GM21737 (cell line): ENCODE measurements around the gene SFTPB.
"Not testable (repeated sequence)": the region's sequence is repeated elsewhere in the genome, so short reads cannot be mapped to it uniquely, and the experiment has no call there.

Source experiments
- ATAC-seq: cut with Tn5 transposase; IDR thresholded peaks from one replicate; pipeline ENCODE4 v1.9.1; 2021; ENCODE audit warnings: mild to moderate bottlenecking, moderate library complexity; ENCODE audit not compliant: unreplicated experiment

SFTPB gene

GRCh38 chr2:85619617-85620016 is 48.4 kb downstream of the SFTPB start:
- ATAC-seq = no peak

DNA sequence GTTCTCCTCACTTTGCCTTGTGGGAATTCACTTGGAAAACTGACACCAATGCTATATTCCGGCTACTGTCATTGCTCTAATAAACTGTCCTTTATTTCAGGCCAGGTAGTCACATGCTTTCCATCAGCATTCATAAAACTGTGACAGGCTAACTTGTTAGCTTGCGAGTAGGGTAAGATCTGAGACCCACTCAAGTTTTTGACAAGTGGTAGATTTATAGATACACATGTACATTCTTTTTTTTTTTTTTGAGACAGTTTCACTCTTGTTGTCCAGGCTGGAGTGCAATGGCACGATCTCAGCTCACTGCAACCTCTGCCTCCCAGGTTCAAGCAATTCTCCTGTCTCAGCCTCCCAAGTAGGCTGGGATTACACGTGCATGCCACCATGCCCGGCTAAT is 50.3 kb downstream of the SFTPB start:
- not testable (repeated sequence) for ATAC-seq

GRCh38 chr2:85615413-85615728 is 52.6 kb downstream of the SFTPB start:
- no peak for ATAC-seq

DNA sequence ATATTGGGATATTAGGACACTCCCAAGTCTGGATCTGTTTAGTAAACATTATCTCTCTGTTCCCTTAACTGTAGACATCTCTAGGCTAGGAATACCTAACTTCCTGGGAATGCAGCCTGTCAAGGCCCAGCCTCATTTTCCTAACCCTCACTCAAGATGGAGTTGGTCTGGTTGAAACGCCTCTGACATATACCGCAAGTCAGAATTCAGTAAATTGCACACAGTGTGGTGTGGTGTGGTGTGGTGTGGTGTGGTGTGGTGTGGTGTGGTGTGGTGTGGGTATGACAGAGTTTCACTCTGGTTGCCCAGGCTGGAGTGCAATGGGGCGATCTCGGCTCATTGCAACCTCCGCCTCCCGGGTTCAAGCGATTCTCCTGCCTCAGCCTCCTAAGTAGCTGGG is 53.2 kb downstream of the SFTPB start:
- ATAC-seq = not testable (repeated sequence)

DNA sequence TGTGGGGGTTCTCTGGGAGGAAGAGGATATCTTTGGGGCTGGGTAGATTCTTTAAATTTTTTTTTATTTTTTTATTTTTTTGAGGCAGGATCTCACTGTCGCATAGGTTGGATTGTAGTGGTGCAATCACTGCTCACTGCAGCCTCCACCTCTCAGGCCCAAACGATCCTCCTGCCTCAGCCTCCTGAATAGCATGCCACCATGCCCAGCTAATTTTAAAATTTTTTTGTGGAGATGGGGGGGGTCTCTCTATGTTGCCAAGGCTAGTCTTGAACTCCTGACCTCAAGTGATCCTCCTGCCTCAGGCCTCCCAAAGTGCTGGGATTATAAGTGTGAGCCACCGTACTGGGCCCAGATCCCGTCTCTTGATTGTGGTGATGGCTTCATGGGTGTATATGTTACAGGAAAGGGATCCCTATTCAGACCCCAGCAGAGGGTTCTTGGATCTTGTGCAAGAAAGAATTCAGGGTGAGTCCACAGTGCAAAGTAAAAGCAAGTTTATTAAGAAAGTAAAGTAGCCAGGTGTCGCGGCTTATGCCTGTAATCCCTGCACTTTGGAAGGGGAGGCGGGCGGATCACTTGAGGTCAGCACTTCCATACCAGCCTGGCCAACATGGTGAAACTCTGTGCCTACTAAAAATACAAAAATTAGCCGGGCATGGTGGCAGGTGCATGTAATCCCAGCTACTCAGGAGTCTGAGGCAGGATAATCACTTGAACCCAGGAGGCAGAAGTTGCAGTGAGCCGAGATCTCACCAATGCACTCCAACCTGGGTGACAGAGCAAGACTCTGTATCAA is 54.1 kb downstream of the SFTPB start:
- ATAC-seq = no peak

DNA sequence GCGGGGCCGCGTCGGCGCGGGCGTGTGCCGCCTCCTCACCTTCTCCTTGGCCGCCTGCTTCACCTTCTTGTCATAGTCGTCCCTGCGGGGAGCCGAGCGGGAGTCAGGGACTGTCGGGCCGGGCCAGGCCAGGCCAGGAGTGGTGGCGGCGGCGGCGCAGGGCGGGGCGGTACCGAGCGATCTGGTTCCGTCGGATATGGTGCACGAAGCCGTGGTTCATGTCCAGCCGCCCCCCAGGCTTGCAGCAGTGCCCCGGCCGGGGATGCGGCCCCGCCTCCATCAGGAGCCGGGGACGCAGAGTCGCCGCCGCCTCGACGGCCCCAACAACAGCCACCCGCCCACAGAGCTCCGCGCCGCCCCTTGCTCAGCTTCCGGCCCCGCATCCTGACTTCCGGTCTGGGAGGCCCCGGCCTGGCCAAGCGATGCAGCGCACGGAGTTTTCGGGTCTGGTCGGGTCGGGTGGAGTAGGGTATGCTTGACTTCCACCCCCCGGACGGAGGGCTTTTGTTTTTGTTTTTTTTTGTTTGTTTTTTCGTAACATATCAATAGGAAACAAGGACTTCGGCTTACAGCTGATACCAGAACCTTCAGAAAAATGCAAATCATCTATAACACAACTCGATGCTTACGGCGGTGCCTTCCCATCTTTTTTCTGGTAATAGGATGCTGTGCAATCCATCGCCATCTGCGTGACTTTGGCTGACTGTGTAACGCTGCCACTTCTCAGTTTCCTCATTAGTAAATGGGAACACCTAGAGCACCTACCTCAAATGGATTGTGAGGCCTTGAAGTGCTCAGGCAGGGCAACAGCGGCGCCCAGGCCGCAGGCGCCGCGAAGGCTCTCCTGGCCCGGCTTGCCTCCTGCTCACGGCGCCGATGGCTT is 56.1 kb downstream of the SFTPB start, which contains the start of gene C2orf68:
Gene C2orf68, minus strand, starts transcription at position 362 of the 883 bp plus-strand sequence. Its CDS starts 82 bp downstream, at position 280.
- peak; percentile 76 for ATAC-seq

- ATAC-seq = peak; percentile 11
These were observed 56.7 kb downstream of the SFTPB start for GRCh38 chr2:85611217-85611704.
